ENCODE results near the gene ADIPOR2. TPM values are rescaled to one million over a fixed set of nuclear protein-coding genes. Genes with fewer than 3 reads are reported as not detected.
"Not testable (repeated sequence)": the region's sequence is repeated elsewhere in the genome, so short reads cannot be mapped to it uniquely, and the experiment has no call there.

The ADIPOR2 gene
- total RNA-seq, 2 experiments from 2014 or later, result 24.7 to 51.1 TPM

DNA sequence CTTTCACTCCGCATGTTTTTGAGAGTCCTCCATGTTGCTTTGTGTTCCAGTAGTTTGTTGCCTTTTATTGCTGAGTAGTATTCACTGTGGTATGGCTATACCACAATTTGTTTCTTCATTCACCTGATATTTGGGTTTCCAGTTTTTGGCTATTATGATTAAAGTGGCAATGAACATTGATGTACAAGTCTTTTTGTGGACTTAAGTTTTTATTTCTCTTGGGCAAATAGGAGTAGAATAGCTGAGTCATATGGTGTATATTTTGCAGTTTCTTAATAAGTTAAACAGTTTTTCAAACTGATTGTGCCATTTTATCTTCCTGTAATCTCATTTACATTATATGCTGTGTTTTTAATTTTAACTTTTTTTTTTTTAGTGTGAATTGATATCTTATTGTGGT lies 16.2 kb downstream of the ADIPOR2 start:
- peaks cover 12% of the 10 kb centered on the region; the same call in 1 of the 2 replicates for H3K9me3 ChIP-seq (ENCODE audit: low read length)
- peaks cover 93% of the 10 kb centered on the region for H3K79me2 ChIP-seq (ENCODE audit: insufficient read depth, low read depth, low read length)
- POLR2A ChIA-PET, result interaction anchor here (0.6 to 2.0 kb wide), 4 partner anchors 14 to 1047 kb away, joined by 3 to 5 read pairs (median 4); no protein-coding TSS in a partner anchor
- intact Hi-C loops (cut with micrococcal nuclease; ENCODE audit: unreplicated experiment), result no loop called here
- DNase-seq (ENCODE audit: low spot score), result no peak
- peaks cover 12% of the 10 kb centered on the region for H3K4me1 ChIP-seq (ENCODE audit: insufficient read depth, low read length, poor library complexity, severe bottlenecking)
- H4K20me1 ChIP-seq (ENCODE audit: insufficient read depth, low read length), result 0 out of 2 replicates have a peak, but pooled peaks cover 3% of the 10 kb centered on the region
- H3K27ac ChIP-seq (ENCODE audit: low read depth, low read length, poor library complexity, severe bottlenecking), result no peak overlapping the region
- H2AFZ ChIP-seq (ENCODE audit: low read length), result no peak overlapping the region
- no peaks in the 10 kb centered on the region for H3K9me2 ChIP-seq (ENCODE audit: insufficient read depth, low read length)
- TF ChIP-seq, protein P1, sequence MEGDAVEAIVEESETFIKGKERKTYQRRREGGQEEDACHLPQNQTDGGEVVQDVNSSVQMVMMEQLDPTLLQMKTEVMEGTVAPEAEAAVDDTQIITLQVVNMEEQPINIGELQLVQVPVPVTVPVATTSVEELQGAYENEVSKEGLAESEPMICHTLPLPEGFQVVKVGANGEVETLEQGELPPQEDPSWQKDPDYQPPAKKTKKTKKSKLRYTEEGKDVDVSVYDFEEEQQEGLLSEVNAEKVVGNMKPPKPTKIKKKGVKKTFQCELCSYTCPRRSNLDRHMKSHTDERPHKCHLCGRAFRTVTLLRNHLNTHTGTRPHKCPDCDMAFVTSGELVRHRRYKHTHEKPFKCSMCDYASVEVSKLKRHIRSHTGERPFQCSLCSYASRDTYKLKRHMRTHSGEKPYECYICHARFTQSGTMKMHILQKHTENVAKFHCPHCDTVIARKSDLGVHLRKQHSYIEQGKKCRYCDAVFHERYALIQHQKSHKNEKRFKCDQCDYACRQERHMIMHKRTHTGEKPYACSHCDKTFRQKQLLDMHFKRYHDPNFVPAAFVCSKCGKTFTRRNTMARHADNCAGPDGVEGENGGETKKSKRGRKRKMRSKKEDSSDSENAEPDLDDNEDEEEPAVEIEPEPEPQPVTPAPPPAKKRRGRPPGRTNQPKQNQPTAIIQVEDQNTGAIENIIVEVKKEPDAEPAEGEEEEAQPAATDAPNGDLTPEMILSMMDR (conservative IDR thresholded peaks at IDR 0.05; ENCODE audit: low read length), result no peak
- no peak for TF ChIP-seq EZH2phosphoT487 (IDR thresholded peaks at IDR 0.05; ENCODE audit: borderline replicate concordance, low read depth, low read length)
- H3K36me3 ChIP-seq (ENCODE audit: insufficient read depth, low read length), result peaks cover 51% of the 10 kb centered on the region
- BruUV-seq (replicated peaks), result no TSS peak
- H3K4me2 ChIP-seq (ENCODE audit: low read length), result no peak overlapping the region
- no peak overlapping the region for H3K4me3 ChIP-seq (ENCODE audit: low read depth, low read length, poor library complexity, severe bottlenecking)
- CTCF ChIA-PET (ENCODE audit: unreplicated experiment), result no interaction called here

DNA sequence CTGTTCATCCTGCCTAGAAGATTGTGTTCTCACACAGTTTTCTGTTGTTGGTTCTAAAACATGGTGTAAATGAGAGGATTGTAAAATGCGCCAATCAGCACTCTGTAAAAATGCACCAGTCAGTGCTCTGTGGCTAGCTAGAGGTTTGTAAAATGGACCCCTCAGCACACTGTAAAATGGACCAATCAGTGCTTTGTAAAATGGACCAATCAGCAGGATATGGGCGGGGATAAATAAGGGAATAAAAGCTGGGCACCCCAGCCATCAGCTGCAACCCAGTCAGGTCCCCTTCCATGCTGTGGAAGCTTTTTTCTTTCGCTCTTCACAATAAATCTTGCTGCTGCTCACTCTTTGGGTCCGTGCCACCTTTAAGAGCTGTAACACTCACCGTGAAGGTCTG lies 19.1 kb downstream of the ADIPOR2 start:
- H3K4me3 ChIP-seq (ENCODE audit: low read depth, low read length, poor library complexity, severe bottlenecking); intact Hi-C loops (cut with micrococcal nuclease; ENCODE audit: unreplicated experiment); H4K20me1 ChIP-seq (ENCODE audit: insufficient read depth, low read length); H3K9me2 ChIP-seq (ENCODE audit: insufficient read depth, low read length); H2AFZ ChIP-seq (ENCODE audit: low read length); H3K27ac ChIP-seq (ENCODE audit: low read depth, low read length, poor library complexity, severe bottlenecking); BruUV-seq (replicated peaks); CTCF ChIA-PET (ENCODE audit: unreplicated experiment); H3K4me2 ChIP-seq (ENCODE audit: low read length); DNase-seq (ENCODE audit: low spot score): not testable (repeated sequence)
- Histone ChIP-seq H3K36me3 (ENCODE audit: insufficient read depth, low read length) (peaks cover 49% of the 10 kb centered on the region), H3K4me1 (ENCODE audit: insufficient read depth, low read length, poor library complexity, severe bottlenecking) (peaks cover 12% of the 10 kb centered on the region), H3K9me3 (ENCODE audit: low read length) (peaks cover 21% of the 10 kb centered on the region; the same call in 1 of the 2 replicates), H3K79me2 (ENCODE audit: insufficient read depth, low read depth, low read length) (peaks cover 64% of the 10 kb centered on the region)
- POLR2A ChIA-PET, result interaction anchor here (0.8 to 1.8 kb wide), 3 partner anchors 10 to 43 kb away, joined by 3 to 5 read pairs (median 4); no protein-coding TSS in a partner anchor

DNA sequence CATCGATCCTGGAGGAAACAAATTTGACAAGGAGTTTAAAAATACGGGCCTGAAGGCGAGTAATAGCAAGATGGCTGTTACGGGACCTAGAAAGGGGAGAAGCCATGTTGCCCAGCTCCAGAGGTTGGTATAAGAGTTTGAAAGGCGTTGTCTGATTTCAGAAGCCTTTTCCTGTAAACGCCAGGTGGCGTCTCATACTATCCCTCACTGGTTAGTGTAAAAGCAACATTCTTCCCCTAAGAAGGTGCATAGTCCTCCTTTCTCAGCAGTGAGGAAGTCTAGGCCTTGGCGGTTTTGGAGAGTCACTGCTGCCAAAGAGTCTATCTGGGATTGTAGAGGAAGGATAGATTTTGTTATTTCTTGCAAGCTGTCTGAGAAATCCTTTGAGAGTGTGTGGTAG lies 20.0 kb downstream of the ADIPOR2 start:
- peaks cover 57% of the 10 kb centered on the region for H3K79me2 ChIP-seq (ENCODE audit: insufficient read depth, low read depth, low read length)
- POLR2A ChIA-PET, result interaction anchor here (1.8 kb wide), 1 partner anchor 11 kb away, joined by 4 read pairs; no protein-coding TSS in a partner anchor
- BruUV-seq (replicated peaks); CTCF ChIA-PET (ENCODE audit: unreplicated experiment); H3K9me2 ChIP-seq (ENCODE audit: insufficient read depth, low read length); H3K4me2 ChIP-seq (ENCODE audit: low read length); DNase-seq (ENCODE audit: low spot score); intact Hi-C loops (cut with micrococcal nuclease; ENCODE audit: unreplicated experiment); H3K27ac ChIP-seq (ENCODE audit: low read depth, low read length, poor library complexity, severe bottlenecking); H3K4me3 ChIP-seq (ENCODE audit: low read depth, low read length, poor library complexity, severe bottlenecking); H4K20me1 ChIP-seq (ENCODE audit: insufficient read depth, low read length); H2AFZ ChIP-seq (ENCODE audit: low read length): not testable (repeated sequence)
- H3K9me3 ChIP-seq (ENCODE audit: low read length), result peaks cover 29% of the 10 kb centered on the region
- peaks cover 13% of the 10 kb centered on the region for H3K4me1 ChIP-seq (ENCODE audit: insufficient read depth, low read length, poor library complexity, severe bottlenecking)
- peaks cover 49% of the 10 kb centered on the region for H3K36me3 ChIP-seq (ENCODE audit: insufficient read depth, low read length)

DNA sequence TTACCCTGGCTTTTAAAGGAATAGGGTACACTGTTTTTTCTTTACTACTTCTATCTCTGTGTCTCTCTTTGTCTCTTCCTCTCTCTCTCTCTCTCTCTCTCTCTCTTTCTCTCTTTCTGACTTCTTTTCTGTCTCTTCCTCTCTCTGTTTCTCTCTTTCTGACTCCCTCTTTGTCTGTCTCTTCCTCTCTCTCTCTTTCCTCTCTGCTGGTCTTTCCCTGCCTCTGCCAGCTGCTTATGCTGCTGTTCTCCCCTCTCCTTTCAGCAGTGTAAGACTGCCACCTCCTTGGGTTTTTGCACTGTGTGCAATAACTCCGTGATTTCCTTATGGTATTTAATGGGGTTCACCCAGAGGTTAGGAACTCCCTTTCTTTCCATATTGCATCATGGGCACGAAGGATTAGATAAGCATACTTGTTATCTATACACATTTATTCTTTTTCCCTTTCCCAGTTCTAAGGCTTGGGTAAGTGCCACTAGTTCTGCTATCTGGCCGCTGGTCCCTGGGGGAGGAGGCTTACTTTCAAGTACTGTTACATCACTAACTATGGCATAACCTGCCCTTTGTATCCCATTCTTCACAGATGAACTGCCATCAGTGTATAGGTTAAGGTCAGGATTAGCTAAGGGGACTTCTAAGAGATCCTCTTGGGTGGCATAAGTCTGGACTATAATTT lies 20.8 kb downstream of the ADIPOR2 start:
- BruUV-seq (replicated peaks); DNase-seq (ENCODE audit: low spot score); intact Hi-C loops (cut with micrococcal nuclease; ENCODE audit: unreplicated experiment); H4K20me1 ChIP-seq (ENCODE audit: insufficient read depth, low read length); H3K4me3 ChIP-seq (ENCODE audit: low read depth, low read length, poor library complexity, severe bottlenecking); POLR2A ChIA-PET; CTCF ChIA-PET (ENCODE audit: unreplicated experiment); H3K9me2 ChIP-seq (ENCODE audit: insufficient read depth, low read length); H3K27ac ChIP-seq (ENCODE audit: low read depth, low read length, poor library complexity, severe bottlenecking); H2AFZ ChIP-seq (ENCODE audit: low read length); H3K4me2 ChIP-seq (ENCODE audit: low read length): not testable (repeated sequence)
- peaks cover 51% of the 10 kb centered on the region for H3K36me3 ChIP-seq (ENCODE audit: insufficient read depth, low read length)
- peaks cover 35% of the 10 kb centered on the region for H3K9me3 ChIP-seq (ENCODE audit: low read length)
- peaks cover 57% of the 10 kb centered on the region for H3K79me2 ChIP-seq (ENCODE audit: insufficient read depth, low read depth, low read length)
- H3K4me1 ChIP-seq (ENCODE audit: insufficient read depth, low read length, poor library complexity, severe bottlenecking), result peaks cover 11% of the 10 kb centered on the region

DNA sequence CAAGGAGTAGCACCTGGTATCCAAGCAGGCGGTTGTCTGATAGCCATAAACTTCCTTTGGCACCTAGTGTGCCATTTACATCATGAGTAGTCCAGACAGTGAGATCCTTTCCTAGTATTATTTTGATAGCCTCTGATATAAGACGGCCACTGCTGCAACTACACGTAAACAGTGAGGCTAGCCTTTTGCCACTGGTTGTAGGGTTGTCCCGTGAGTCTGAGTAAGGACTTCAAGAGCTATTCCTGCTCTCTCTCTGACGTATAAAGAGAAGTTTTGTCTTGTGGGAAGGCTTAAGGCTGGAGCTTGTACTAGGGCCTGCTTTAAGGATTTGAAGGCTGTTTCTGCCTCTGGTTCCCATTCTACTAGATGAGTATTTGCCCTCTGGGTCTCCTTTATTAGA lies 21.4 kb downstream of the ADIPOR2 start:
- H3K4me2 ChIP-seq (ENCODE audit: low read length); H2AFZ ChIP-seq (ENCODE audit: low read length); intact Hi-C loops (cut with micrococcal nuclease; ENCODE audit: unreplicated experiment); H3K27ac ChIP-seq (ENCODE audit: low read depth, low read length, poor library complexity, severe bottlenecking); H3K4me3 ChIP-seq (ENCODE audit: low read depth, low read length, poor library complexity, severe bottlenecking); BruUV-seq (replicated peaks); POLR2A ChIA-PET; DNase-seq (ENCODE audit: low spot score); H3K9me2 ChIP-seq (ENCODE audit: insufficient read depth, low read length); H4K20me1 ChIP-seq (ENCODE audit: insufficient read depth, low read length); H3K4me1 ChIP-seq (ENCODE audit: insufficient read depth, low read length, poor library complexity, severe bottlenecking); CTCF ChIA-PET (ENCODE audit: unreplicated experiment): not testable (repeated sequence)
- Histone ChIP-seq H3K79me2 (ENCODE audit: insufficient read depth, low read depth, low read length) (peaks cover 57% of the 10 kb centered on the region), H3K9me3 (ENCODE audit: low read length) (peaks cover 35% of the 10 kb centered on the region), H3K36me3 (ENCODE audit: insufficient read depth, low read length) (peaks cover 53% of the 10 kb centered on the region)
